Mucosa of gallbladder (tissue), 1 donor: ENCODE data around the gene MCEE. TPM values are rescaled to one million over a fixed set of nuclear protein-coding genes. Genes with fewer than 3 reads are reported as not detected.

Source experiments
- total RNA-seq: library from RNA; stranded (reverse); gene quantifications from one replicate; pipeline ENCODE4 v1.2.1, GENCODE V29; 2021
- donor health status: DM: no; HTN: no; CAD: no.

Gene MCEE
- total RNA-seq, 1 donor from 2014 or later, result 15.8 TPM

Other genes starting within 250 kb of the MCEE start
- not detected for gene VAX2, start 229.7 kb downstream of the MCEE start, total RNA-seq
- 1.6 TPM for gene ATP6V1B1, start 194.3 kb downstream of the MCEE start, total RNA-seq
- 2.9 TPM for gene ANKRD53, start 151.6 kb downstream of the MCEE start, total RNA-seq
- 62.8 TPM for gene TEX261, start 135.4 kb downstream of the MCEE start, total RNA-seq
- 104 TPM for gene NAGK, start 61.6 kb downstream of the MCEE start, total RNA-seq
- gene MPHOSPH10, start 405 bp upstream of the MCEE start, total RNA-seq, result 31.4 TPM
- 6.9 TPM for gene PAIP2B, start 96.9 kb upstream of the MCEE start, total RNA-seq
- 102 TPM for gene ZNF638, start 201.6 kb upstream of the MCEE start, total RNA-seq